Measurements from ENCODE around the gene ADAMTS15.

Gene ADAMTS15

DNA sequence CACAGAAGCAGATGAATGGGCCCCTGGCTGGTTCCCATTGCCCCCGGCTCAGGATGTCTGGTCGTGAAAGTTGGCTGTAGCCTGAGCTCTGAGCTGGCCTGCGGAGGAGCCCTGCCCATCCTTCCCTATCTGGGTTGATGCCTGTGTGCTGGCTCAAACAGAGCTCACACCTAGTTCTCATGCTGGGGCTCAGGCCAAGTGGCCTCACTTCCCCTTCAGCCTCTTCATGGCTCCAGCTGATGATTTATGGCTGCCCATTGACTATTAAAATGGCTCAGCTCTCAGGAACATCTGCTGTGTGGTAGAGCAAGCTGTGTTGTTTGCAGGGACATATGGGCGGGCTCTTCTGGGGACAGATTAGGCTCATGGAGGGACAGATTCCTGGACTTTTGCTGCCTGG, 64.7 kb downstream of the ADAMTS15 start:
- DNase-seq (ENCODE audit: low read depth in 2 of 3, low spot score in 2 of 3): no peak

DNA sequence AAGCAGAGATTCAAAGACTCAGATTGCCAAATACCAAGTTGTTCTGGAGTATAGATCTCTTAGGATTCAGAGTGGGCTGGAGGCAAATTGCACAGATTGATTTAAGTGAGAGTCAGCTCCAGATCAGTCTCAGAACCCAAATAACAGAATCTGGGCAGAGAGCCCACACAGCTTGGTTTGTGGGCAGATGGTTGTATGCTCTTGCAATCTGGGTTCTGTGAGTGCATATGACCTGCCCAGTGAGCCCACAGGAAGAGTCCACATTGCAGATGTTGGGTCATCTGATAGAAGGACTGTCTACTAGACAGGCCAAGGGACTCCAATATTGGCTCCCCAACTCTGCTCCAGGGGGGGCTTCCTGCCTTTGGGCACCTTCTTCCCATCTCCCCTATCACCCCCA, 65.9 kb downstream of the ADAMTS15 start:
- DNase-seq (ENCODE audit: low read depth in 2 of 3, low spot score in 2 of 3): no peak

DNA sequence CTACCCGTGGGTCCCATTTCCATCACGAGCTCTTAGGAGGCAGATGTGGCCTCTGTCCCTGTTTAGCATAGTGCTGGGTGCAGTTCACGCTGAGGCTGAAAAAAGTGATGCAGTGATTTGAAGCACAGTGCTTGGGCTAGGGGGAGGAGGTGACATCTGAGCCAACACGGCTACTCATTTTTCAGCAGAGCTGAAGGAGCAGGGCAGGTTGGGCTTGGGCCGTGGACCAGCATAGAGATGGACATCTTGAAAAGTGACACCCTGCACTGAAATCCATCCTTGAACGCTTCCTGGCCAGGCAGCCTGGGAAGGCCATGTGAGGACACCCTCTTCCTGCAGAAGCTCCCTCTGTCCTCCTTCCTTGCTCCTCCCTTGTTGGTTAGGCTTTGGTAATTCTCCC, 66.4 kb downstream of the ADAMTS15 start:
- DNase-seq (ENCODE audit: low read depth in 2 of 3, low spot score in 2 of 3): no peak

DNA sequence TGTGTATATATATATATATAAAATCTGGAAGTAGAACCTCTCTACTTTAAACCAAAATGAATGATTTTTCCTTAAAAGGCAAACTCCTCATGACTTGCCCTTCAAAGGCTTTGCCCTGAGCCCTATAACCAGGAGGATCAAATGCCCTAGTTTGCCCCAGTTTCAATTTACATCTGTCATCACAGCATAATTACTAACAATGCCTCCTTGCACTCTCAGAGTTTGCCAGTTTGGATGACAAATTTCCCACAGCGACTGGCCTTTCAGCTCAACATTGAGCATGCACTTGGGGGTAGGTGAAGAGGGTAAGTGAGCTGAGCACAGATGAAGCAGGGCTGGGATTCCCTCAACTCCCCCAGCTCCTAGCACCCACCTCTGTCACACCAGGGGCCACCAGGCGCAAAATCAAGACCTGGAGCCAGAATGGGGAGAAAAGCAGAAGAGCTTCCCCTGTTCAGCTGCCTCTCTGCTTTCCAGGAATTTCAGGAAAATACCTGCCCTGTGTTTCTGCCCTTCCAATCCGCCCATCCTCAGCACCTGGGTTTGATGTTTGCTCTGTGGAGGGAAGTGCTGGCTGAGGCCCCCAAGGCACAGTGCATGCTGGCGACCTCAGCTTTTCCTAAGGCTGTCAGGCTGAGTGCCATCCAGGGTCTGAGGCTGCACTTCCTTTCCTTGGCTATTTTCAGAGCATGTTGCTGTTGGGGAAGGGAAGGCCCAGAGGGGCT, 67.5 kb downstream of the ADAMTS15 start:
- no peak for DNase-seq (ENCODE audit: low read depth in 2 of 3, low spot score in 2 of 3)

DNA sequence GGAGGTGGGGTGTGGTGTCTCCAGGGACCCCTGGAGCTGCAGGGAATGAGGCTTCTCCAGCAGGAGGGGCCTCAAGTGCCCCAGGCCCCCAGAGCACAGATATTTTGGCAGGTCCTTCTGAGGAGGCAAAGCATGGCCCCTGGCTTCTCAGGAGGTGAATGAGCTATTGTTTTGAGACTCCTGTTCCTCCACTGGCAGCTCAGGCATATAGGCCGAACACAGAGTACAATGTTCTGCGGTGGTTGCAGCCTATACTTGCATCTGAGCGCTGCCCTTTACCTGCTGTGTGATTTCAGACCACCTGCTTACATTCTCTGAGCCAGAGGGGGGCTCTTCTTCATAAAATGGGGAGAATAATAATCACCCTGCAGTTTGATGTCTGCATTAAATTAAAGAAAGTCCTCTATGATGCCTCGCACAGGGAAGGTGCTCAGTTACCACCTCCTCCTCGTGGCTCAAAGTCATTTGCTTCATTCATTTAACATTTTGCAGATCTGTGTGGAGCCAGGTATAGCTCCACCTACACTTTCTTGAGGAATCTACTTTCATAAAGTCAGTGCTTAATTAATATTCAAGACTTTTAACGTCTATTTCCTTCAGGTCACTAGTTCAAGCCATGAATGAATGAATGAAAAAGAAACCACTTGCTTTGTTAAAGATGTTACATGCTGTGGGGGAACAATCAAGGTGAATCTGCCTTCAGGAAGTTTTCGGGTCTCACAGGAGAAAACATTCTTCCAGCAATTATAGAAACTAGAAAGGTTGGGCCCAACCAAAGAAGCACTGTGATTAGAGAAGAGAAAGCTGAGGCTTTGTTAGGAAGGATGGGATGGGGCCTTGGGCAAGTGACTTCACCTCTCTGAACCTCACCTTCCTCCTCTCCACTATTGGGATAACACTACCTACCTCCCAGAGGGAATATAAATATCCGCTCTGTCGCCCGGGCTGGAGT, 68.4 kb downstream of the ADAMTS15 start:
- no peak for DNase-seq (ENCODE audit: low read depth in 2 of 3, low spot score in 2 of 3)

DNA sequence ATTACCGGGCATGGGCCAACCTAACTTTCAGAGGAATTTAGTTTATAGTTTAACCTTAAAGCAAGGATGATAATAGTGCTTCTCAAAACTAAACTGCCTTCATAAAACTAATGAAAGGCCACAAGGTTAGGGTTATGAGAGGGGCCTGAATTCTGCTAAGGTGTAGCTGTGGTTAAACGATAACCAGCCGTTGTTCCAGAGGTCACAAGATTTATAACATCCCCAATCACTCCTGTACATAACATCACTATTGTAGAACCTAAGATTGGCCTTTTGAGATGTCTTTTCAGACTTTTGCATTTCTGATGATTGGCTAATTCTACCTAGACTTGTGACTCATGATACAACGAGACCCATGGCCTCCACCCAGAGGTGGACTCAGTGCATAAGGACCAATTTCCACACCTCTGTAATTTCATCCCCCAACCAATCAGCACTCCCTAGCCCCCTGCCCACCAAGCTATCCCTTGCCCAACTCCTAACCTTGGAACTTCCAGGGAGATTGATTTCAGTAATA, 69.8 kb downstream of the ADAMTS15 start:
- no peak for DNase-seq (ENCODE audit: low read depth in 2 of 3, low spot score in 2 of 3)

DNA sequence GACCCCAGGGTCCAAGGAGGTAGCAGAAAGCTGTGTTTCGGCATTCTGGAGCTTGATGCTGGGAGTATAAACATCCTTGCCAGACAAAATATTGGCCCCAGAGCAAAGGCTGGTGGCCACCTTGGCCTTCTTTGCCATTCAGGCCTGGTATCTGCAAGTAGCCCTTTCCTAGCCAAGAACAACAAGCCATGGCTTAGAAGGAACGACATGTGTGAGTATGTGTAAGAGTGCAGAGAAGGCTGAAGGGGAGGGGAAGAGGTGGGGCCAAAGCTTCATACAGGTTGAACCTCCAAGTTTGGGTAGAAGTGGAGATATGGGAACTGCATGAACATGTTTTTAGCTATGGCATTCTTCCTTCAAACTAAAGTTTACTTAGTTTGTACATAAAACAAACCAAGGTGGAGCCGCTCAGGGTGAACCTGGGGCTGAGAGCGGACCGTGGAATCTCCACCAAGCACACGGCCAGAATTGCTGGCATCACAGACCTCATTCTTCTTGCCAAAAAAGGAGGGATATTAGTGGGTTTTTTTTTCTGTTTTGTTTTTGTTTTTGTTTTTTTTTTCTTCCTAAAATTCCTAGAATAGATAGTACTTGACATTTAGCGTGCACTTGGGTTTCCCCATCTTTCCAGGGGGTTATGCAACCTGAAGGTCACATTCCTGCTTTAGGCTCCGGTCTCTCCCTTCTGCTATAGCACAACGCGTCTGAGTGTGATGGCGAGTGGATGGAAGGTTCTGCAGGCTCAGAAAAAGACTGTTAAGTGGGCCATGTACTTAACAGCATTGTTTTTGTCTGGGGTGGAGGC, 70.9 kb downstream of the ADAMTS15 start:
- DNase-seq (ENCODE audit: low read depth in 2 of 3, low spot score in 2 of 3): no peak

DNA sequence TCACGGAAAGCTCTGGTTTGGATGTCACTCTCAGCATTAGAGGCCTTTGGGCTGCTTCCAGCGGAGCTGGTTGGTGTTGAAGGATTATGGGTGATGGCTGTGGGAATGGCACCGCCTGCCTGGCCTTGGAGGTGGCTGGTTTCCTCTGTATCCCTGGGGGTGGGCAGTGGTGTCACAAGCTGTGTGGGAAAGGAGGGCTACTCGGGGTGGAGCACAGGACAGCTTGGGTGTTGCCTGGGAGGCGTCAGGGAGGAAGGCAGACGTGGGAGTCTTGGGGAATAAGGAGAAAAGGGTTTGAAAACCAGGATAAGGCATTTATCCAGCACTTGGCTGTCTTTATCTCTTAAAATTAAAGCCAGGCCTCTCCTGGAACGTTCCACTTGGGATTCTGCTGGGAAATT, 71.8 kb downstream of the ADAMTS15 start:
- no peak for DNase-seq (ENCODE audit: low read depth in 2 of 3, low spot score in 2 of 3)

DNA sequence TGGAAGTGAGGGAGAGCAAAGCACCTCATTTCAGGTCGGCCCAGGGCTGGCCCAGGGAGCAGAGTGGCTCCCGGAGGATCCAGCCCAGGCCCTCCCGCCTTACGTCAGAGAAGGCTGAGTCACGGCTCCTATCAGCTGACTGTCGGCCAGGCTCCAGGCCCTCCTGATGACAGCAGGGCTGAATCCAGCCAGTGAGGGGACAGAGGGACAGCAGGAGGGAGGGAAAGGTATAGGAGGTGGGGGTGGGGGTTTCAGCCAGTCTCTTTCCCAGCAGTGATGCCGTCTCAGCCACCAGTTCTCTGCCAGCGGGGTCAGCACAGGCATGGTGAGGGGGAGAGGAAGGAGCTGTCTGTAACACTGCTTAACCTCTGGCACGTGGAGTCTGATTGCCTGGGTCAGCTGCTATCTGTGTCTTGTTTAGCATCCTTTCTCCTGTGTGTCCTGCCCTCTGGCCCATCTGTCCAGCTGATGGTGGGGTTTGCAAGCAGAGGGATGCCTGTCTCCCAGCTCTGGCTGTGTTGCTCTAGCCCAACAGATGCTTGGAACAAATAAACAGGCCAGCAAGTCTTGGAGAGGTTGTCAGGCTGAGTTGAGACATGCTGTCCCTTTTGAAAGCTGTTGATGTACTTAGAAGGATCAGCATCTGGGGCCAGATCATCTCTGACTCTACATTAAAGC, 74.0 kb downstream of the ADAMTS15 start:
- no peak for DNase-seq (ENCODE audit: low read depth in 2 of 3, low spot score in 2 of 3)

DNA sequence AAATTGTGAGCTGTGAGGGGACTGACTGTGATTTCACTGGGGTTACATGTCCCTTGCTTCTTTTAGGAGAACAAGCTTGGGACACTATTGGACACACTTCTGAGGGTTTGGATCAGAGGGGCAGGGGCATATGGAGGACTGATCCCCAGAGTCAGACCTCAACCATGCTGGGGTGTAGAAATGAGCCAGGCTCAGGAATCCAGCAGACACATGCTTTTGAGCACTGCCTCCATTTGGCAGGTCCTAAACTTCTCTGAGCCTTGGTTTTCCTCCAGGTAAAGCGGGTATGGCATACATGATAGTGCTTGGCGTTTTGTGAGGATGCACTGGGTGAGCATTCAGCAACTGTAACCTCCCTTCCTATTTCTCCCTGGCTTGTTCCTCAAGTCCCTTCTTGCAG, 74.7 kb downstream of the ADAMTS15 start:
- DNase-seq (ENCODE audit: low read depth in 2 of 3, low spot score in 2 of 3): no peak

DNA sequence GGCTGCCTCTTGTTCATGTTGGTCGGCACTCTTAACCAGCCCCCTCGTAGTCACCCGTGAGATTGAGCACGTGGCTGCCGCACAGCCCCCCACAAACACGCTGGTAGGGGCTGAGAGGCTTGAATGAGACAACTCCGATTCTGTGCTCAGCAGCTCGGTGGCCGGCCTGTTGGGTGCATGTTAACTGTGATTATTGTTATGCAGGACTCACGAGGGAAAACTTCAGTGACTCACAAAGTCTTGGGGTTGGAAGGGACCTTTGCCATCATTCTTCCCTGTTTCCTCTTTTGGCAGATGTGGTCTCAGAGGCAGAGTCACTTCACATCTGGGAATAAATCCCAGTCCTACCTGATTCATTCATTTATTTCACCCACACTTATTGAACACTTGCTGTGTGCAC, 75.2 kb downstream of the ADAMTS15 start:
- DNase-seq (ENCODE audit: low read depth in 2 of 3, low spot score in 2 of 3): no peak

DNA sequence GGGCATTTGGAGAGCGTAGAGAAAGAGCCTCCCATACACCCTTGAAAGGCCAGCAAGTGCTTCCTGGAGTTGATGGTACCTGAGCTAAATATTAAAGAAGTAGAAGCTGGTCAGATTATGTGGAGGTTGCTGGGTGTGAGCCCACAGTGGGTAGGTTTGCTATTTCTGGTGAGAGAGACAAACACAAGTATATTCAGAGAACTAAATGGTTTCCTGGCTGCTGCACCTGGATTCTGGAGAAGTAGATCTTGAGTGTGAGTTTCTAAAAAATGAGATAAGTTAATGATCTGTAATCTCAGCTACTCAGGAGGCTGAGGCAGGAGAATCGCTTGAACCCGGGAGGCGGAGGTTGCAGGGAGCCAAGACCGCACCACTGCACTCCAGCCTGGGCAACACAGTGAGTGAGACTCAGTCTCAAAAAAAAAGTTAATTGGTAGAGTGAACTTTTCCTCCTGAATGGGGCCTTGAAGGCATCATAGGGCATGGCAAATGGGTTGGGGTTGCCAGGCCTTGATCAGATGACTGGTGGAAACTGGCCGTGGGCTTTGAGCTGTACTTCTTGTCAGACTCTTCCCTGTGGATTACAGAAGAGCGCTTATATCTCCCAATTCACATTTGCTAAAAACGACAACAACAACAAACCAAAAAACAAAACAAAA, 75.8 kb downstream of the ADAMTS15 start:
- no peak for DNase-seq (ENCODE audit: low read depth in 2 of 3, low spot score in 2 of 3)

DNA sequence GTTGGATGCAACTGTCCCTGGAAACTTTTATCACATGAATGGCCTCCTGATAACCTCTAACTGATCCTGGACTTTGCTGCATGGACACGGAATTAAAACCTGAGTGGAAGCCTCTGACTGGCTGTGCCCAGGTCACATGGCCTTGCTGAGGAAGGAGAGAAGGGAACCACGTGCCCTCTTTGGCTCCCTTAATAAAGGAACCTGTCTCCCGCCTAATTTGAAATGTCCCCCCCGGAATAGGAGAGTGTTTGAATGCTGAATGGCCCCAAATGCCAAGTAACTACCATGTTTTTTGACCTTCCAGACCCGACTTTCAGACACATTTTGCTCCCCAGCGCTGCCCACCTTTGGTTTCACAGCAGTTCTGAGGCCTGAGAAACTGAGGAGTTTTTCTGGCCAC, 76.9 kb downstream of the ADAMTS15 start:
- DNase-seq (ENCODE audit: low read depth in 2 of 3, low spot score in 2 of 3): no peak

All from activated CD8-positive, alpha-beta memory T cell treated with anti-CD3 and anti-CD28 coated beads for 48 hours (primary cell).